GM12878 (cell line): ENCODE results near the gene LSM7. TPM values are rescaled to one million over a fixed set of nuclear protein-coding genes. Genes with fewer than 3 reads are reported as not detected.

Source experiments
- ATAC-seq: fragments of 200-7000 bp; cut with Tn5 transposase; 3 replicates; pipeline ENCODE4 v1.9.1; 2020; ENCODE audit warnings: mild to moderate bottlenecking, moderate library complexity
- BruUV-seq: library from RNA; stranded (reverse); fragments of 400-500 nt; replicated peaks from 2 replicates; lab custom pipeline; 2021; lab: Mats Ljungman, UMichigan
- CTCF ChIA-PET: fragments of 300-600 bp; sonication (Branson Sonifier 250); formaldehyde crosslinking; extraction: SDS; loops from one replicate; lab custom pipeline; 2021; ENCODE audit warnings: inconsistent platforms; lab: Yijun Ruan, JAX
- POLR2A ChIA-PET: fragments of 350-600 bp; formaldehyde crosslinking; extraction: SDS; loops from one replicate; lab custom pipeline; 2021; ENCODE audit warnings: inconsistent platforms; lab: Charles Lee
- RAD21 ChIA-PET: fragments of 300-600 bp; sonication (Branson Sonifier 250); formaldehyde crosslinking; loops from one replicate; lab custom pipeline; 2023; ENCODE audit warnings: antibody characterized with exemption; ENCODE audit not compliant: unreplicated experiment; lab: Charles Lee
- SMC1A ChIA-PET: fragments of 300-600 bp; sonication (Branson Sonifier 250); formaldehyde crosslinking; loops from one replicate; lab custom pipeline; 2023; ENCODE audit not compliant: unreplicated experiment, uncharacterized antibody; lab: Charles Lee
- DNase-seq: peaks from one replicate; pipeline ENCODE4 v3.0.0-alpha.2; 2011; ENCODE audit warnings: low read depth, low spot score
- FAIRE-seq: peaks from 3 replicates; lab custom pipeline; 2011; peaks lifted over from hg19 to GRCh38; lab: Jason Lieb, UNC
- H2AFZ ChIP-seq: 2 replicates; pipeline ENCODE4 v1.6.0; 2011; ENCODE audit warnings: low read depth, low read length, control low read depth; ENCODE audit not compliant: control insufficient read depth
- H3K27ac ChIP-seq: 2 replicates; pipeline ENCODE4 v1.5.1; 2011; ENCODE audit warnings: control low read depth; ENCODE audit not compliant: control insufficient read depth, insufficient read depth
- H3K27me3 ChIP-seq, 2 experiments: replicated peaks in 1 of 2; 2 replicates each; pipeline versions ENCODE4 v1.6.0 to v1.6.1; 2011; ENCODE audit warnings: low read length in 1 of 2; ENCODE audit not compliant: control insufficient read depth in 2 of 2, insufficient read depth in 2 of 2
- H3K36me3 ChIP-seq, 2 experiments: 2 replicates each; pipeline ENCODE4 v1.5.1; 2011; ENCODE audit warnings: low read length in 1 of 2; ENCODE audit not compliant: control insufficient read depth in 2 of 2, insufficient read depth in 2 of 2
- H3K4me1 ChIP-seq: 2 replicates; pipeline ENCODE4 v1.6.1; 2011; ENCODE audit warnings: mild to moderate bottlenecking, low read length, moderate library complexity, mixed read lengths; ENCODE audit not compliant: control insufficient read depth, insufficient read depth
- H3K4me2 ChIP-seq: 2 replicates; pipeline ENCODE4 v1.6.0; 2011; ENCODE audit warnings: control low read depth; ENCODE audit not compliant: control insufficient read depth, insufficient read depth
- H3K4me3 ChIP-seq: fragments of 200-600 bp; sonication (generic); 2 replicates; pipeline ENCODE4 v1.5.1; 2016
- H3K79me2 ChIP-seq: 2 replicates; pipeline ENCODE4 v1.6.0; 2011; ENCODE audit warnings: low read length; ENCODE audit not compliant: control insufficient read depth, insufficient read depth
- H3K9ac ChIP-seq: 2 replicates; pipeline ENCODE4 v1.8.0; 2011; ENCODE audit warnings: low read length, control low read depth, mixed read lengths; ENCODE audit not compliant: control insufficient read depth, insufficient read depth
- H3K9me3 ChIP-seq: replicated peaks from 3 replicates; pipeline ENCODE4 v1.5.1; 2011; ENCODE audit warnings: mild to moderate bottlenecking, low read length; ENCODE audit not compliant: control insufficient read depth, insufficient read depth
- H4K20me1 ChIP-seq: 2 replicates; pipeline ENCODE4 v1.6.0; 2011; ENCODE audit not compliant: control insufficient read depth, insufficient read depth
- BHLHE40 ChIP-seq, 2 experiments: fragments of 450-650 bp in 1 of 2; IDR thresholded peaks; 2 replicates each; pipeline ENCODE4 v1.6.1; 2011 to 2017; ENCODE audit warnings: low read depth in 2 of 2, borderline replicate concordance in 1 of 2, improper control_type of control experiment in 1 of 2, low read length in 1 of 2, mild to moderate bottlenecking in 1 of 2
- BMI1 ChIP-seq: fragments of 450-650 bp; IDR thresholded peaks from 2 replicates; pipeline ENCODE4 v1.6.1; 2016; ENCODE audit warnings: mild to moderate bottlenecking, moderate library complexity, borderline replicate concordance
- CEBPB ChIP-seq, 2 experiments: fragments of 150-350 bp in 1 of 2; IDR thresholded peaks; 2 replicates each; pipeline ENCODE4 v1.6.1; 2012 to 2014; ENCODE audit warnings: low read depth in 2 of 2, low read length in 2 of 2, borderline replicate concordance in 1 of 2, inconsistent platforms in 1 of 2
- CHD4 ChIP-seq: fragments of 200-600 bp; sonication (generic); IDR thresholded peaks from 2 replicates; pipeline ENCODE4 v1.6.1; 2016; ENCODE audit warnings: mild to moderate bottlenecking
- FOXK2 ChIP-seq: fragments of 450-650 bp; IDR thresholded peaks from 2 replicates; pipeline ENCODE4 v1.6.1; 2017; ENCODE audit warnings: mild to moderate bottlenecking, moderate library complexity
- KDM1A ChIP-seq: fragments of 200-600 bp; sonication (generic); IDR thresholded peaks from 2 replicates; pipeline ENCODE4 v1.6.1; 2016; ENCODE audit warnings: borderline replicate concordance
- NFXL1 ChIP-seq: fragments of 450-650 bp; IDR thresholded peaks from 2 replicates; pipeline ENCODE4 v1.6.1; 2017; ENCODE audit warnings: antibody characterized with exemption, mild to moderate bottlenecking, borderline replicate concordance
- NFYA ChIP-seq: IDR thresholded peaks from 2 replicates; pipeline ENCODE4 v1.6.1; 2011; ENCODE audit warnings: low read depth, mild to moderate bottlenecking, low read length, improper control_type of control experiment, borderline replicate concordance
- PAX8 ChIP-seq: fragments of 450-650 bp; IDR thresholded peaks from 2 replicates; pipeline ENCODE4 v1.6.1; 2017; ENCODE audit warnings: mild to moderate bottlenecking, moderate library complexity
- PKNOX1 ChIP-seq: fragments of 450-650 bp; IDR thresholded peaks from 2 replicates; pipeline ENCODE4 v1.6.1; 2016; ENCODE audit warnings: mild to moderate bottlenecking
- POU2F2 ChIP-seq: IDR thresholded peaks from 3 replicates; pipeline ENCODE4 v1.6.1; 2011; ENCODE audit warnings: low read depth, mild to moderate bottlenecking, low read length, borderline replicate concordance
- PRDM15 ChIP-seq: fragments of 450-650 bp; formaldehyde crosslinking; IDR thresholded peaks from 2 replicates; pipeline ENCODE4 v1.4.0; 2020; ENCODE audit warnings: mild to moderate bottlenecking, moderate library complexity
- RB1 ChIP-seq: fragments of 450-650 bp; formaldehyde crosslinking; IDR thresholded peaks from 2 replicates; pipeline ENCODE4 v1.6.1; 2017; ENCODE audit warnings: mild to moderate bottlenecking, borderline replicate concordance
- RBBP5 ChIP-seq: fragments of 200-600 bp; sonication (generic); conservative IDR thresholded peaks from 2 replicates; pipeline ENCODE4 v1.6.1; 2016
- SIN3A ChIP-seq: IDR thresholded peaks from 2 replicates; pipeline ENCODE4 v1.6.1; 2012; ENCODE audit warnings: low read depth, low read length, improper control_type of control experiment
- ZSCAN29 ChIP-seq: fragments of 450-650 bp; IDR thresholded peaks from 2 replicates; pipeline ENCODE4 v1.6.1; 2017; ENCODE audit warnings: mild to moderate bottlenecking, moderate library complexity
- WGBS: methylation state at CpG from one replicate; pipeline ENCODE4 v1.1.6; 2016; ENCODE audit warnings: low lambda C conversion rate; ENCODE audit not compliant: insufficient replicate concordance, insufficient coverage; ENCODE audit errors: missing lambda C conversion rate; 5-methylcytosine and 5-hydroxymethylcytosine counted together
- in situ Hi-C: fragments of 300-500 bp; cut with MboI; formaldehyde crosslinking; loops from 9 replicates; pipeline ENCODE4 v1.14.3; 2018; ENCODE audit warnings: mixed read lengths
- intact Hi-C: fragments of 100-400 bp; cut with micrococcal nuclease; formaldehyde crosslinking; loops from one replicate; pipeline ENCODE4 v1.14.2; 2022; ENCODE audit not compliant: unreplicated experiment
- polyA plus RNA-seq, 11 experiments: library from polyadenylated mRNA; depleted of rRNA in 4 of 11; unstranded in 6 of 11; stranded (reverse) in 5 of 11; fragments of >200 nt; fragmentation: Nextera tagmentation in 4 of 11; fragmentation: Illumina TruSeq in 1 of 11; extraction: Ambion mirVana in 4 of 11; extraction: Trizol in 1 of 11; gene quantifications; 1 replicate in 1 of 11; 2 replicates in 10 of 11; pipeline versions ENCODE4 v1.2.1 to v1.2.3, GENCODE V29; 2011 to 2016; ENCODE audit warnings: inconsistent platforms in 2 of 11, missing spikeins in 2 of 11, low read depth in 1 of 11
- total RNA-seq, 4 experiments: library from RNA; depleted of rRNA in 3 of 4; stranded (reverse); fragments of >200 nt in 3 of 4; fragmentation: Illumina TruSeq in 1 of 4; extraction: Trizol in 1 of 4; gene quantifications; 2 replicates each; pipeline versions ENCODE4 v1.2.1 to v1.2.3, GENCODE V29; 2013 to 2021
- TF ChIP-seq, protein P1 (sequence below): IDR thresholded peaks from 2 replicates; pipeline ENCODE4 v1.6.1; 2012; ENCODE audit warnings: low read depth, low read length, improper control_type of control experiment
- TF ChIP-seq, protein P2 (sequence below): fragments of 450-650 bp; IDR thresholded peaks from 2 replicates; pipeline ENCODE4 v1.6.1; 2017; ENCODE audit warnings: mild to moderate bottlenecking, low read depth, inconsistent platforms; ENCODE audit not compliant: poor library complexity, severe bottlenecking

The LSM7 gene
- total and polyA plus RNA-seq, 10 of the 15 experiments (the other 5 are each of a cell fraction or from before 2014, with no cell fraction given) = 24.4 to 424 (median 217) TPM

GRCh38 chr19:2296141-2296540 lies 32.2 kb downstream of the LSM7 start:
- POLR2A ChIA-PET = no interaction called here

More at GRCh38 chr19:2296141-2296540, 32.2 kb downstream of the LSM7 start:
- DNase-seq (no peak), ATAC-seq (no peak), FAIRE-seq (no peak)
- Histone ChIP-seq H2AFZ (no peak overlapping the region), H4K20me1 (no peaks in the 10 kb centered on the region; the same call in 1 of the 2 replicates), H3K4me2 (no peak overlapping the region), H3K4me1 (peaks cover under 1% of the 10 kb centered on the region; the same call in 1 of the 2 replicates), H3K79me2 (no peaks in the 10 kb centered on the region), H3K27me3 (no peaks in the 10 kb centered on the region; a peak in 1 of 4 replicates), H3K27ac (no peak overlapping the region), H3K9ac (no peak overlapping the region), H3K36me3 (no peaks in the 10 kb centered on the region), H3K9me3 (no peaks in the 10 kb centered on the region), H3K4me3 (no peak overlapping the region)
- WGBS = 85% methylated on average over 16 of the region's 16 CpGs
- intact Hi-C loops = no loop called here
- no peak for TF ChIP-seq SIN3A
- no peak for TF ChIP-seq FOXK2
- no peak for TF ChIP-seq NFYA
- TF ChIP-seq KDM1A = no peak
- no peak for TF ChIP-seq RB1
- TF ChIP-seq BHLHE40 (IDR thresholded peaks at IDR 0.05; ENCODE audit: borderline replicate concordance in 1 of 2, low read depth in 2 of 2, low read length in 1 of 2) = no peak
- TF ChIP-seq POU2F2 = no peak
- no peak for TF ChIP-seq BMI1
- TF ChIP-seq, protein P1, sequence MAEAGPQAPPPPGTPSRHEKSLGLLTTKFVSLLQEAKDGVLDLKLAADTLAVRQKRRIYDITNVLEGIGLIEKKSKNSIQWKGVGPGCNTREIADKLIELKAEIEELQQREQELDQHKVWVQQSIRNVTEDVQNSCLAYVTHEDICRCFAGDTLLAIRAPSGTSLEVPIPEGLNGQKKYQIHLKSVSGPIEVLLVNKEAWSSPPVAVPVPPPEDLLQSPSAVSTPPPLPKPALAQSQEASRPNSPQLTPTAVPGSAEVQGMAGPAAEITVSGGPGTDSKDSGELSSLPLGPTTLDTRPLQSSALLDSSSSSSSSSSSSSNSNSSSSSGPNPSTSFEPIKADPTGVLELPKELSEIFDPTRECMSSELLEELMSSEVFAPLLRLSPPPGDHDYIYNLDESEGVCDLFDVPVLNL = no peak
- TF ChIP-seq ZSCAN29 = no peak
- no peak for TF ChIP-seq PAX8
- no peak for TF ChIP-seq RBBP5
- TF ChIP-seq, protein P2, sequence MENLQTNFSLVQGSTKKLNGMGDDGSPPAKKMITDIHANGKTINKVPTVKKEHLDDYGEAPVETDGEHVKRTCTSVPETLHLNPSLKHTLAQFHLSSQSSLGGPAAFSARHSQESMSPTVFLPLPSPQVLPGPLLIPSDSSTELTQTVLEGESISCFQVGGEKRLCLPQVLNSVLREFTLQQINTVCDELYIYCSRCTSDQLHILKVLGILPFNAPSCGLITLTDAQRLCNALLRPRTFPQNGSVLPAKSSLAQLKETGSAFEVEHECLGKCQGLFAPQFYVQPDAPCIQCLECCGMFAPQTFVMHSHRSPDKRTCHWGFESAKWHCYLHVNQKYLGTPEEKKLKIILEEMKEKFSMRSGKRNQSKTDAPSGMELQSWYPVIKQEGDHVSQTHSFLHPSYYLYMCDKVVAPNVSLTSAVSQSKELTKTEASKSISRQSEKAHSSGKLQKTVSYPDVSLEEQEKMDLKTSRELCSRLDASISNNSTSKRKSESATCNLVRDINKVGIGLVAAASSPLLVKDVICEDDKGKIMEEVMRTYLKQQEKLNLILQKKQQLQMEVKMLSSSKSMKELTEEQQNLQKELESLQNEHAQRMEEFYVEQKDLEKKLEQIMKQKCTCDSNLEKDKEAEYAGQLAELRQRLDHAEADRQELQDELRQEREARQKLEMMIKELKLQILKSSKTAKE = no peak
- TF ChIP-seq PRDM15 (CRISPR knock-in tag) = no peak
- no peak for TF ChIP-seq PKNOX1
- no peak for TF ChIP-seq CHD4
- TF ChIP-seq NFXL1 = no peak
- TF ChIP-seq CEBPB (IDR thresholded peaks at IDR 0.05; ENCODE audit: borderline replicate concordance in 1 of 2, low read depth in 2 of 2, low read length in 2 of 2) = no peak
- in situ Hi-C loops = no loop called here
- RAD21 ChIA-PET = no interaction called here
- CTCF ChIA-PET = no interaction called here
- BruUV-seq = no TSS peak
- SMC1A ChIA-PET = no interaction called here
